ENCODE results near the gene EIF5.

Gene EIF5

DNA sequence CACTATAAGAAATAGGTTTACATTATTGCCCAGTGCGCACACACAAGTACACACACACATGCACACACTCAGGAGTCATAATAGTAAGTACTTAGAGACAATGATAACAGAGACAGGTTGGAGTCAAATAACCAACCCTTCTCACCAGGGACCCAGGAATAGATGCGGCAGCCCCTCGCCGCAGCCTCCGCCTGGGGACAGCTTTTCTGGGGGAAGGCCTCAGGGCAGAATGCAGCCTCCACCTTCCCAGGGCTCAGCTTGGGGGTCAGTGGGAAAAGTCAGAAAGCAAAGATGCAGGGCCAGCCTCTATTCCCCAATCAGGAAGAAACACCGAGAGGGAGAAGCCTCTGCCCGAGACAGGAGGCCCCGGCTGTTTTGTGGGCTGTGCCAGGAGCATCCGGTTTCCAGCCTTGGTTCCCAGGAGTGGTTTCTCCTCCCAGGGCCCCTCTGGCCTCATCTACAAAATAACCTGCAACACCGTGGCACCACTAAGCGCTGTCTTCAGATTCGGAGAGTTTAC lies 23.4 kb upstream of the EIF5 start:
- no peak for DNase-seq (ENCODE audit: low spot score)

DNA sequence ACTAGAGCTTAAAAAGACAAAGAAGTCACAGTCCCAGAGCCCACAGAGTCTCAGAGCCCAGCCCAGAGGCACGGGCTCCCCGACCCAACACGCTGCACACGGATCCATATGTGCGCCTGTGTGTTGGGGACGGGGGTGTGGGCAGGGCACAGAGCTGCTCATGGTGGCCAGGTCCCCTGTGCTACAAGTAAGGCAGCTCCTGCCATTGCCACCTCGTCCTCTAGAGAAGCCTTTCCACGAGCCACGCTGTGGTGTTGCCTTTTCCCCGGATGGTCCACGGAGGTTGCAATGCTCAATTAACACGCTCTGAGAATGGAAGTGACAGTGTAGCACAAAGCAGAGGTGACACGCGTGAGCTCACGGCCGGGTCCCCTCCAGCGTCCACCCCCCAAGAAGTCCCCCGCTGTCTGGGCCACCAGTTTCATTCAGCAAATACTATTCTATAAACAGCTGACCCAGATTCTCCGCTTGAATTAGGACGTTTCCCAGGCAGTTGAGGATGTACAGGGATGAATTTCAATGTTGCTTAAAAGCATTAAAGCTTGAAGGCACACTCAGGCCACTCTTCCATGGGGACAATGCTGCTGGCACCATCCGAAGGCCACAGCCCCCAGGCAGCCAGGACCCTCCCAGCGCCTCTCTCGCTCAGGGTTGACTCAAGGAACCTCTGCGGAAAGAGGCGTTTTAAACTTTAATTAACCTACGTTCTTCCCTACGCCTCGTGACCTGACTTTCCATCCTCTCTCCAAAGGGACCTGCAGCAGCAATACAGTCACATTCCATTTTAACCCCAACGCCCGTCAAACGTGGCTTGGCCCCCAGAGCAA lies 22.7 kb upstream of the EIF5 start:
- DNase-seq (ENCODE audit: low spot score), result no peak

DNA sequence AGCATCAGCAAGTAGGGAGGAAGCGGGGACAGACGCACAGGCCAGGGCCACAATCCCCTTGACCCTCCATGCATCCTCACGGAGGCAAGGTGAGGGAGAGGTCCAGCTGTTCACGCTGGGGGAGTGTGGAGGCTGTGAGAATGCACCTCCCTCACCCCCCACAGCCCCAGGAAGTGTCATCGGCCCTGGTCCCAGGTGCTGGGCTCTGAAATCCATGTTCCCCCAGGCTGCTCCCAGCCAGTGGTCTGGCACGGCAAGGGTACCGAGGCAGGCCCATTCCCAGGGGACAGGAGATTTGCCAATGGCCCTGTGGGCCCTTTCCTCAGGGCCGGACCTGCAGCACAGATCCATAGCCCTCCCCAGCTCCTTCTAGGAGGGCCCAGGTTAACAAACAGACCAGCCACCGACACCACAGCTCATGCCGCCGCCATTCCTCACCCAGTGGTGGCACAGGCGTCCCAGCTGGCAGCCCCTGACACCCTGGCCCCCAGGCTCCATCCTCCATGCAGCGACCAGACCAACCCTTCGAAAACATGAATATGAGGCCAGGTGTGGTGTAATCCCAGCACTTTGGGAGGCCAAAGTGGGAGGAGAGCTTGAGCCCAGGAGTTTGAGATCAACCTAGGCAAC lies 21.9 kb upstream of the EIF5 start:
- no peak for DNase-seq (ENCODE audit: low spot score)

DNA sequence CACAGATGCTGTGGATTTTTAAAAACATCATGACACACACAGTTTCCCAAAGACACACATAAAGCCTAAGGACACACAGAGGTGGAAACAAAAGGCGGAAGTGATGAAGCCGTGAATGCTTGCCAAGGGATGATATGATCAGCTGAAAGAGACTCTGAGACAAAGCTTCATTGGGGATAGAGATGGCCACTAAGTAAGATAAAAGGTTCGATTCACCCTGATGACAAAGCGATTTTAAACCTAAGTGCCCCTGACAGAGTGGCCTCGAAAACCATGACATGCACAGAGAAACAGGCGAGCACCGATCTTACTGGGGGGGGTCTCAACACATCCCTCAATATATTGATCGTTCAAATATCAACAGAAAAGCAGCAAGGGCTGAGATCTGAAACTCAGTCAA lies 20.3 kb upstream of the EIF5 start:
- DNase-seq (ENCODE audit: low spot score), result no peak

DNA sequence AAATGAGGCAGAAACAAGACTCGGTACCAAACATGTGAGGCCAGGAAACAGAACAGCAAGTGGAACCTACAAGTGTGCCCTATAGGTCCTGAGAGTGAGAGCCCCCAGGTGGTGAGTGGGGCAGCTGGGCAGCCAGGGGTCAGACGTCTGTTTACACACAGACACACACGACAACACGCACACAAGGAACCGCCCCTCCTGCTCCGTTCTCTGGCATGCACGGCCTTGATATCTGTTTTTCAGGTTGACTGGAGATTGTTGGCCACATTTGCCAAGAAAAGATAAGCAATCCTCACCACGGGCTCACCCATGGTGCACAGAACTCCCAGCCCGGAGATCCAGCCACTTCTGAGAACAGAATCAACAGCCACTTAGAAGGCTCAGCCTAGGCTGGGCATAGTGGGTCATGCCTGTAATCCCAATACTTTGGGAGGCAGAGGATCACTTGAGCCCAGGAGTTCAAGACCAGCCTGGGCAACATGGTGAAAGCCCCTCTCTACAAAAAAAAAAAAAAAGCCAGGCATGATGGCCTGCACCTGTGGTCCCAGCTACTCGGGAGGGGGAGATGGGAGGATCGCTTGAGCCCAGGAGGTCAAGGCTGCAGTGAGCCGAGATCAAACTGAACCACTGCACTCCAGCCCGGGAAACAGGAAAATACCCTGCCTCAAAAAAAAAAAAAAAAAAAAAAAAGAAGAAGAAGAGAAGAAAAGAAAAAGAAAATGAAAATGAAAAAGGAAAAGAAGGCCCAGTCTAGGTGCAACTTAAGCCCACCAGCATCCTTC lies 19.4 kb upstream of the EIF5 start:
- DNase-seq (ENCODE audit: low spot score), result no peak

DNA sequence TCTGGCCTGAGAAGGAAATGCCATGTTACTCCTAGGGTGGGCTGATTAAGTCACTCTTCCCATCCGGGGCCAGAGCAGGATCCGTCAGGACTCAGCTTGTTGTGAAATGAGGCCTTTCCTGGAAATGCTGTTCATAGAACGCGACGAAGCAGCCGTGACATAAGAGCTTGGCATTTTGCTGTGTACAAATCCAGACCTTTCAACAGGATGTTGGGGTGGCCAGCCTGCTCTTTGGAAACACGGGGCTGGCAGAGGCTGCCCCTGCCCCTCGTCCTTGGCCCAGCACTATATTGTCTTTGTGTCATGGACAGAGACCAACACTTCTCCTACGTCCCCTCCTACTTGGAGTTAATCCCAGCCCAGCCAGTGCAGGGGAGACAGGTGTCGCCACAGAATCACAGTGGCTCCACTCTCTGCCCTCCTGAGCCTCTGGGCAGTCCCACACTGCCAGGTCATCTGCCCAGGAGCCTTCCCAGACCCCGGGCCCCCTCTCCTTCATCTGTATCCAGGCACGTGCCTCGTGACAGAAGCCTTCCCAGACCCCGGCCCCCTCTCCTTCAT lies 18.6 kb upstream of the EIF5 start:
- no peak for DNase-seq (ENCODE audit: low spot score)

DNA sequence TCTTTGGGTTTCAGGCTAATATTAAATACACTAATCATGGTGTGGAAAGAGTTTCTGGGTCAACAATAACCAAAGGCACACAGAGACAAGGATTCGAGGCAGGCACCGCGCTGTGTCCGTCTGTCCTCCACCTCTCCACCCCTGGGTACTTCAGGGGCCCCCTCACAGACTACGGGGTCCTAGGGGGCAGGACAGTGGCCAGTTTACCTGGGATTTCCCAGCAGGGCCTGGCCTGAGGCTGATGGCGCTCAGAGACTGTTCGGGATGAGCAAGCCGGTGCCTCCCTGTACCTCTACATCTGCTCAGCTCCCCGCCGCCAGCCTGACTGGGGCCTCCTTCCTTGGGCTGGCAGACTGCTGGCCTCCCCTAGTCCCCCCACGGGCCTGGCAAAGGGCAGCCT lies 18.1 kb upstream of the EIF5 start:
- no peak for DNase-seq (ENCODE audit: low spot score)

DNA sequence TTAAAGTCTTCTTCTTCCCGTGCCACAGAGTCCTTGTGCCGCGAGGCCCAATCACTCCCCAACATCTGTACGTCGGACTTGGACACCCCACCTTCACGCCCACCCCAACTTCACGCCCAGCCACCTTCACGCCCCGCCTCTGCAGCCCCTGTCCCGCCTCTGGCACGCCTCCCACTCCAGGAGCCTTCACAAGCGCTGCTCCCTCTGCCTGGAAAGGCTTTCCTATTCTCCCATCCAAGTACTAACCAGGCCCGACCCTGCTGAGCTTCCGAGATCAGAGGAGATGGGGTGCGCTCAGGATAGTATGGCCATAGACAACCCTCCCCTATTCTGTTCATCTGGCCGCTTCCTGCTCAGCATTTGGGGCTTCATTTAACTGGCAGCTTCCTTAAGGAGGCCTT lies 17.3 kb upstream of the EIF5 start:
- no peak for DNase-seq (ENCODE audit: low spot score)

DNA sequence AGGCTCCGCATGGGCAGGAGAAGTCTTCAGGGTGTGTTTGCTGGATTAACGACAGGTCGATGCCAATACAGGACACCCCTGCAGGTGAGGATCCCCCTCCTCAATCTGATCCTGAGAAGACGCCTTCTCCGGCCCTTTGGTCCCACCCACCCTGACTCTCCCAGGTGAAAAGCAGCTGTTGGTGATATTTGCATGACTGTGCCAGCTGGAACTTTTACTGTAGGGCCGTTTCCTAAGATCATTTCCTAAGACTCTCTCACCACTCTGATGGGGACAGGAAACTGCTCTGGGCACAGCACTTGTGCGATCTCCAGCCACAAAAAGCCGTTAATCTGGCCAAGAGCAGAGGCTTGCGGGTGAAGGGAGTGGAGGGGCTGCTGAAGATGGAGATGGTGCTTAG lies 16.8 kb upstream of the EIF5 start:
- no peak for DNase-seq (ENCODE audit: low spot score)

DNA sequence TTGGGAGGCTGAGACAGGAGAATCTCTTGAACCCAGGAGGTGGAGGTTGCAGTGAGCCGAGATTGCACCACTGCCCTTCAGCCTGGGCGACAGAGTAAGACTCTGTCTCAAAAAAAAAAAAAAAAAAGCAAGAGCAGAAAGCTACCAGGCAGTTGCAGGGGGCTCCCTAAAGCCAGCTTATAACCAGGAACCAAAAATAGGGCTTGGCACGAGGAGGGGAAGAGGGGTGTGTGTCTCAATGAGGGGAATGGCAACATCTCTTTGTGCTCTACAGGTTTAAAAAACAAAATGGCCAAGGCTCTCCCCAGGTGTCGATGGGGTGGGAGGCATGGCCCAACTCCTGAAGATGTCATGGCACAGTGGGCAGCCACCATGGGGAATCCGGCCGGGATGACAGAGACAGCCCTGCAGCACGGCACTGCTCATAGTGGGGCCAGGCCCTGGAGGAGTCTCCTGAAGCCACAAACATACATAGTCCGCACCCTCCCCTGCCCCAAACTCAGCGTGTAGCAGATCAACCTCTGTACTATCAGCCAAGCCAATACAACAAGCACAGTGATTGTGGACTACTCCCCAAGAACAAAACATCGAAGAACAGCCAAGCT lies 16.0 kb upstream of the EIF5 start:
- no peak for DNase-seq (ENCODE audit: low spot score)

DNA sequence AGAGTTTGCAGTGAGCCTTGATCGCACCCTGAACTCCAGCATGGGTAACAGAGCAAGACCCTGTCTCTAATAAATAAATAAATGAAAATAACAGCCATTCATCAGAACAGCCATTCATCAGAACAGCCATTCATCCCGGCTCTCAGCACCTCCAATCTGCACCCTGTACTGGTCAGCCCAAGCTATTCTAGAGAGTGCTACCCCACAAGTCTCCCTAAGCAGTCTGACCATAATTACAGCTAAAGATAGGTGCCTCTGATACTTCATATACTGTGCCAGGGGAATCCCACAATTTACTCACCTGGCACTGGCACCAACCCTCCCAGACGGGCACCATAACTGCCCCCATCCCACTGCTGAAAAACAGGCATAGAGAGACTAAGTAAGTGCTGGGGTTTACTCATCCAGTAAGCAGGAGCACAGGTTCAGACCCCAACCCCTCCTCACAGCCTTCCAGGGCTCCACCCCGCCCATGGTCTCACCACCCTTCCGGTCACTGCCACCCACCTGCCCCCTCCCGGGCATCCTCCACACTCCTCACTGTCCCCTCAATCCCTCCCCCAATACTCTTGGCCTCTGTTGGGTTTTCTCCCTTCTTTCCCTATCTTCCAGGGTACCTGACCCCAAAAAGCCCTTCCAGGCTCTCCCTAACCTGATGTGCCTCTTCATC lies 15.2 kb upstream of the EIF5 start:
- DNase-seq (ENCODE audit: low spot score), result no peak

DNA sequence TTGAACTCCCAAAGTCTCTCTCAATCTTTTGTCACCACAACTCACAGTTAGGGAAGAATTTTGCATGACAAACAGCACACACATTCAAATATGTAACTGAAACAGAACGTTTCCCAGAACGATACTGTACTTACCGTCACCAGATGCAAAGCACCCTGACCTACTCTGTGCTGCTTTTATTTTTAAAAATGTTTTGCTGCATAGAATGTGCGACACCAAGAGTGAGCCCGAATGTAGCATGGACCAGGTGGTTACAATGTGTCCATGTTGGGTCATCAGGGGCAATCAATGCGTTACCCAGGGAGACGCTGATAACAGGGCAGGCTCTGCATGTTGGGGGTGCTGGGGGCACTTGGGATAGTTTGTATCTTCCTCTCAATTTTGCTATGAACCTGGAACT lies 14.6 kb upstream of the EIF5 start:
- DNase-seq (ENCODE audit: low spot score), result no peak

DNA sequence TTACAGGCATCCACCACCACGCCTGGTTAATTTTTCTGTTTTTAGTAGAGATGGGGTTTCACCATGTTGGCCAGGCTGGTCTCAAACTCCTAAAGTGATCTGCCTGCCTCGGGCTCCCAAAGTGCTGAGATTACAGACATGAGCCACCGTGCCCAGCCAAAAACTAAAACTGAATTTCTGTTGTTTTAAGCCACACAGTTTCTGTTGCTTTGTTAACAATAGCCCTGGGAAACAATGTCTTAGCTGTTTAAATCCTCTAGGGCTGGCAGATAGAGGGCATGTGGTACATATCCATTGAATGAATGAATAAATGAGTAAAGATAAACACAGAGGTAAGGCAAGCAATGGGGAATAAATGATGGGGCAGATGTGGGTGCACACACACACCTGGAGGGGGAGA lies 8.0 kb upstream of the EIF5 start:
- no peak for DNase-seq (ENCODE audit: low spot score)

DNA sequence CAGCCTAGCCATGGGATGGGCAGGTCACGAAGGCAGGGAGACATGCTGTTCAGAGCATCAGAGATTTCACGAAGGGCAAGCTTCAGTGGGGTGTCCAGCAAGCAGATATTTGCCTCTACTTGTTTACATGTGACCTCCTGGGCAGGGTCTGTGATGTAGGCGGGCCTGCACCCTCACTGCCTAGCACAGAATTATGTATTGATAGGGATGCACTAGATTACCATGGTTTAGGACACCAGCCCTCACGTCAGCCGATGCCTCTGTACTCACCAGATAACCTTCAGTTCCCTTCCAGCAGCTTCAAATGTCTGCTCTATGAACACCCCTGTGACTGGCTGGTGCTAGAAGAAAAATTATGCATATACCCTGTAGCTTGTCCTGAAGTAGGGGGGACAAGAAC lies 5.1 kb upstream of the EIF5 start:
- no peak for DNase-seq (ENCODE audit: low spot score)

DNA sequence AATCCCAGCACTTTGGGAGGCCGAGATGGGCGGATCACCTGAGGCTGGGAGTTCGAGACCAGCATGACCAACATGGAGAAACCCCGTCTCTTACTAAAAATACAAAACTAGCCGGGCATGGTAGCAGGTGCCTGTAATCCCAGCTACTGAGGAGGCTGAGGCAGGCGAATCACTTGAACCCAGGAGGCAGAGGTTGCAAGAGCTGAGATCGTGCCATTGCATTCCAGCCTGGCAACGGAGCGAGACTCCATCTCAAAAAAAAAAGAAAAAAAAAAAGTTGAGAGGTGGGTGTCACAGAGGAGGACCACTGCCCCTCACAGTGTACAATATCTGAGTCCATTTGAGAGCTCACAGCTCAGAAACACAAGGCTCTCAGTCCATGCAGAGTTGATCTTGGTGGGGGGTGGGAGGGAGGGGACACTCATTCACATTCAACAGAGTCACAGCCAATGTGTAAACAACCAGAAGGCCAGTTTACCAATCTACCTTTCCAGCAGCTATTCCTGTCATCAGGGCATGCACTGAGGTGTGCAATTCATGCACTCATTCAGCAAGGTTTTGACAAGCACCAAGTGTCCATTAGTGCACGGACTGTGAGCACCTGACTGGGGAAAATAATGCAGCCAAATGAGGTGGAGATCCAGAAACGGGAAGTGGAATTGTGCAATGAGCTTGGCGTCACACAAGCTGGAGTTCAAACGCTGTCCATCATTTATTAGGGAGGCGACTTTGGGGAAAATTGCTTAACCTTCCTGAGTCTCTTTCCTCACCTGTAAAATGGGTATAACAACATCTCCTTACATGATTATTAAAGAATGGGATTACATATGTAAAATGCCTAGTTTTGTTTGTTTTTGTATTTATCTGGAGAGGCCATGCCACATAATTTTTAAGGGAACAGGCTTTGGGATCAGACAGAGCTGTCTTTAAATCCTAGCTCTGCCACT lies 4.4 kb upstream of the EIF5 start:
- no peak for DNase-seq (ENCODE audit: low spot score)

DNA sequence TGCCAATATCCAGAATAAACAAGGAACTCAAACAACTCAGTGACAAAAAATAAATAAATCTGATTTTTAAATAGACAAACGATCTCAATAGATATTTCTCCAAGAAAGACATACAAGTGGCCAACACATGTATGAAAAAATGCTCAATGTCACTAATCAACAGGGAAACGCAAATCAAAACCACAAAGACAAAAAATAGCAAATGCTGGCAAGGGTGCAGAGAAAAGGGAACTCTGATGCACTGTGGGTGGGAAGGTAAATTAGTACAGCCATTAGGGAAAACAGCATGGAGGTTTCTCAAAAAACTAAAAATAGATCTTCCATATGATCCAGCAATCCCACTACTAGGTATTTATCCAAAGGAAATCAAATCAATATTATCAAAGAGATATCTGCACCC lies 3.5 kb upstream of the EIF5 start:
- DNase-seq (ENCODE audit: low spot score), result no peak

DNA sequence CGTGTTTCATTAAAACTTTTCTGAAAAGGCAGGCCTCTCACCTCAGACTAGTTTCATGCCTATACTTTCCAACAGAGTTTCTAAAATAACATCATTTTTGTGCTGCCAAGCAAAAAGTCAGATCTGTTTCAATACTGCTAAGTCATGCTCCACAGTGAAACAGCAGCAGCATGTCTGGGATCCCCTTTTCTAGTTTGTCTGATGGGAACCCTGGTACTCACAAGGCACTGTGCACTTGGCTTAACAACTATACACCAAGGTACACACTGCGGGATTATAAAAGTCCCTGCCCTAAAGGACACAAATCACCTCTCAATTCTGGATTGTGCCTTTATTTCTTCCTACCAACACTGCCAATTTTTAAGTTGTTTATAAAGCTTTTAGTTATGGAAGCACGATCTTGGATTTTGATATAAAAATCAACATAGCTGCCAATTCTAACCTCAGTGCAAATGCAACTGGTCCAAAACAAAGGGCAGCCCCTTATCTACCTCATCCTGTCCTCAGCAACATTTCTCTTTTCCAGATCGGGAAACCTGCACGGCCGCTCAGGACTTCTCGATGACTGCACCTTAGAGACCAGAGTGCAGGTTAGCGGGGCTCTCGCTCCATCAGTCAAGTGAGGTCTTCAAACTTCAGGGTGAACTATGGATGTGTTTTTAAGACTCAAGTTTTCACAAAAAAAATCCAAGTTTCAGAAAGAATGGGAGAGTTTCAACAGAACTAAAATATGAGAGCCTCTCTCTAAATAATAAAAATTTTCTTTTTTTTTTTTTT lies 1.7 kb upstream of the EIF5 start:
- no peak for DNase-seq (ENCODE audit: low spot score)

DNA sequence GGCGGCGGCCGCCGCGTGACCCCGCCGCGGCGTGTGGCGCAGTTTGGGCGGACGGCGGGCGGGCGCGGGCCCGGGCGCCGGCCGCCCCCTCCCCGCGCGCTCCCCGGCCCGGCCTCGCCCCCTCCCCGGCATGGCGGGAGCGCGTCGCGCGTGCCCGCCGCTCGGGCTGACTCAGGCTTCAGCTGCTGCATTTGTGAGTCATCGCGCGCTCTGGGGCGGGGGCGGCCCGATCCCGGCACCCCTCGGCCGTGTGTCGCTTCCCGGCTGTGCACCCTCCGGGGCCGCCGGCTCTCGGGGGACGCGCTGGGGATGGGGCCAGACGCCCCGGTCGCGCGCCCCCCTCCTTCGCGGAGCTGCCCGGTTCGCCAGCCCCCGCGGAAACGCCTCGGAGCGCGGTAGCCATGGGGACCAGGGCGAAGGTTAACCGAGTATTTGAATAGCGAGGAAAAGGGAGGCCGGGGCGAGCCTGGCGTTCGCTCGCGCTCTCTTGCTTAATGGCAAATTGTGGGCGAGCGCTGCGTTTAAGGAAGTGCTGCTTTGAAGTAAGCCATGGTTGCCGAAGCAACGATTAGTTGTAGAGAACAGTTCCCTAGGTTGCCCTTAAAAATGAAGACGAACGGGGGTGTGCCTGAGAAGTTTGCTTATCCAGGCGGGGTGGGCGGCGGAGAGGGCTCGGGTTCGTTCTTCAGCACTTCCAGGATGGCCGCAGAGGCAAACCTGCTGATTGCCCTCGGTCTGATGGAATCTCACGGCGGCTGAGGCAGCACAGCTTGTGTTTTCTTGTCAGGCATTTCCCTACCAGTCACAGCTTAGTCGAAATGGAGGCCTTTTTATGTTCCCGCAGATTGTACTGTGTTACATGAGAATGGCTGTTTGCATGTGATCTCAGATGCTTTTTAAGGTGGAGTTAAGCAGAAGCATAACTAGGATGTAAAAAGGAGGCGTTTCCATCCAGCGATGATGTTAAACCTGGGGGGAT lies 896 bp downstream of the EIF5 start:
- DNase-seq (ENCODE audit: low spot score), result peak; percentile 81

All from CD4-positive, alpha-beta T cell treated with Interleukin-2 at 100 ng/mL for 4 hours (primary cell).